Measurements from ENCODE around the gene JCAD. TPM values are rescaled to one million over a fixed set of nuclear protein-coding genes. Genes with fewer than 3 reads are reported as not detected.

JCAD gene
- total and polyA plus RNA-seq, 9 of the 15 experiments (the other 6 are each of a cell fraction or from before 2014, with no cell fraction given), result not detected

- TF ChIP-seq CHD7 (IDR thresholded peaks at IDR 0.05; ENCODE audit: low read depth, low read length) (no peak), NFYB (IDR thresholded peaks at IDR 0.05; ENCODE audit: extremely low read depth, insufficient read length) (no peak), ZBTB26 (CRISPR knock-in tag; IDR thresholded peaks at IDR 0.05) (no peak), RBM15 (IDR thresholded peaks at IDR 0.05; ENCODE audit: insufficient read depth, low read length) (no peak), HNRNPLL (IDR thresholded peaks at IDR 0.05; ENCODE audit: low read depth, low read length, poor library complexity, severe bottlenecking) (no peak), HMGXB4 (CRISPR knock-in tag; IDR thresholded peaks at IDR 0.05) (no peak), HDAC8 (tag; IDR thresholded peaks at IDR 0.05) (no peak), ZFX (CRISPR knock-in tag; IDR thresholded peaks at IDR 0.05) (no peak), MAFF (IDR thresholded peaks at IDR 0.05; ENCODE audit: low read length) (no peak), RBM22 (IDR thresholded peaks at IDR 0.05; ENCODE audit: low read depth, low read length, poor library complexity, severe bottlenecking) (no peak), CHD1 (IDR thresholded peaks at IDR 0.05; ENCODE audit: low read length) (no peak)
Observed at GRCh38 chr10:30040597-30040996, 18.8 kb downstream of the JCAD start (continued).

Data from K562 (cell line).